ENCODE data around the gene TRIM8. TPM values are rescaled to one million over a fixed set of nuclear protein-coding genes. Genes with fewer than 3 reads are reported as not detected.
A peak's percentile ranks its signal among the peaks of the same experiment; 100 is the strongest.

TRIM8 gene
- total and polyA plus RNA-seq, 2 of the 8 experiments (the other 6 are each of a cell fraction or from before 2014, with no cell fraction given) = 24.9 to 38.8 TPM

DNA sequence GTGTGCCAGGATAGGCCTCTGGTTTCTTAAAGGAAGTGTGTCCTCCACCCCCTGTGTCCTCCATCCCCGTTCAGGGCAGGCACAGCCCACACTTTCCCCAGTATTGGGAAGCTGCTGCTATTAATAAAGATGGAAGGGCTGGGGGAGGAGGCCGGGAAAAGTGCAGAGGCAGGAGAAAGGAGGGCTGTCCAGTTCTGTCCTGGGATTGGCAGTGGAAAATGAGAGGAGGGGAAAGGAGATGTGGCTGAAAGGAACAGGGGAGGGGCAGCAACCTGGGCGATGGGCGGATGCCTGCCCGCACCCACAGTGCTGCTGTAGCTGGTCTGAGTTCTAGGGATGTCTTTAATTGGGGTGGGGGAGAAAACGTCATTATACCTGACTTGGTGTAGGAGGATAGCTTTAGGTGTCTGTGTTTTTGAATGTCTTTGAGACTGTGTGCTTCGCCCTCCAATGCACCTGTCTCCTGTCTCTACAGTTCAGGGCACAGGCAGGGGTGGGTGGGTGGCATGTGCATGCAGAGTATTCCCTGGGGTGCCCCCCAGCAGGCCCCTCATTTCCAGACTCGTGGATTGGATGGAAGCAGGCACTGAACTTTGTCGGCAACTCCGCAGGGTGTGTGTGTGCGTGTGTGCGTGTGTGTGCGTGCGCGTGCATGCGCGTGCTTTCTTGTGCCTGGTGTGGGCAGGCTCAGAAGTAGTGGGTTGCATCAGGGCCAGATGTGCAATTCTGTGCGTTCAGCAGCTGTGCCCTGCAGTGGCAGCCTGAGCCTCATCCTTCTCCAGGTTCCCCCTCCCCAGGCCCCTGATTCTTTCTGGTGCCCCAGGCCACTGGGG lies 2.5 kb downstream of the TRIM8 start:
- H3K14ac ChIP-seq (ENCODE audit: insufficient read length) = no peak overlapping the region
- peaks cover 30% of the 10 kb centered on the region for H3K79me1 ChIP-seq (ENCODE audit: low read depth, low read length)
- peak overlapping the region; percentile 53; the same call in 1 of the 2 replicates for H2AK5ac ChIP-seq (ENCODE audit: low read depth, low read length)
- DNase-seq (ENCODE audit: low read depth in 1 of 2, low spot score in 2 of 2) (no peak), FAIRE-seq (no peak)
- peak overlapping the region; percentile 71; the same call in 1 of the 2 replicates for H3K18ac ChIP-seq (ENCODE audit: extremely low read depth, low read length)
- peak overlapping the region; percentile 75; the same call in 1 of the 2 replicates for H2BK5ac ChIP-seq (ENCODE audit: low read depth, low read length)
- peaks cover 28% of the 10 kb centered on the region; the same call in 1 of the 2 replicates for H3K23me2 ChIP-seq (ENCODE audit: low read depth, low read length)
- H3K27ac ChIP-seq (ENCODE audit: low read depth, low read length) = no peak overlapping the region
- no peaks in the 10 kb centered on the region for H3K9me3 ChIP-seq (ENCODE audit: insufficient read depth in 2 of 2, low read depth in 1 of 2, low read length in 1 of 2)
- H4K5ac ChIP-seq (ENCODE audit: insufficient read length, low read depth, low read length) = no peak overlapping the region
- H2BK120ac ChIP-seq (replicated peaks; ENCODE audit: low read depth, low read length) = no peak overlapping the region
- ChIA-PET CTCF (ENCODE audit: partially characterized antibody) (interaction anchor here (0.6 to 4.6 kb wide), 10 partner anchors 13 to 1581 kb away, joined by 3 to 33 read pairs (median 4); no protein-coding TSS in a partner anchor), POLR2A (ENCODE audit: partially characterized antibody) (interaction anchor here (0.7 to 4.1 kb wide), 9 partner anchors 14 to 528 kb away, joined by 3 to 34 read pairs (median 10); partner anchors contain the start of genes ARL3 and SFXN2)
- H3K4me3 ChIP-seq (ENCODE audit: extremely low read depth in 1 of 4, insufficient read depth in 2 of 4, low read depth in 3 of 4, low read length in 4 of 4) = peak overlapping the region; percentile 36 to 92 (median 84); a peak in 5 of 8 replicates
- WGBS, 2 experiments (ENCODE audit: extremely low coverage in 1 of 2, insufficient coverage in 1 of 2, insufficient read length in 1 of 2, insufficient replicate concordance in 2 of 2, low coverage in 1 of 2, low lambda C conversion rate in 2 of 2, missing lambda C conversion rate in 1 of 2) = 82% methylated on average over 18 of the region's 18 CpGs; no CpG with 5 or more reads in 1 of the 2 experiments
- H3K4me1 ChIP-seq (replicated peaks in 1 of 4; ENCODE audit: control insufficient read depth in 3 of 4, insufficient read depth in 4 of 4, low read length in 3 of 4) = peaks cover 6 to 53% (median 44%) of the 10 kb centered on the region in 4 experiments
- no peak overlapping the region for H3K4ac ChIP-seq (replicated peaks; ENCODE audit: insufficient read length, low read depth, low read length)
- TF ChIP-seq SAP30 (IDR thresholded peaks at IDR 0.05; ENCODE audit: insufficient read depth, insufficient replicate concordance, low read length) (no peak), ZNF274 (IDR thresholded peaks at IDR 0.05; ENCODE audit: borderline replicate concordance, extremely low read depth, low read length) (no peak), BCL11A (IDR thresholded peaks at IDR 0.05; ENCODE audit: low read depth in 2 of 2, low read length in 2 of 2) (no peak)
- no peak overlapping the region for H3K23ac ChIP-seq (ENCODE audit: insufficient read length)
- no peak overlapping the region for H4K8ac ChIP-seq (ENCODE audit: extremely low read depth, insufficient read depth, low read length)
- H3K9ac ChIP-seq (replicated peaks in 1 of 4; ENCODE audit: extremely low read depth in 1 of 4, low read depth in 3 of 4, low read length in 3 of 4) = 0 out of 7 replicates have a peak overlapping the region, but pooled peaks of 1 of the 4 experiments have one; percentile 22
- H3K56ac ChIP-seq (replicated peaks; ENCODE audit: insufficient read length, low read depth, low read length) = no peak overlapping the region
- no peaks in the 10 kb centered on the region for H3K27me3 ChIP-seq (replicated peaks in 1 of 4; ENCODE audit: control insufficient read depth in 3 of 4, extremely low read depth in 1 of 4, insufficient read depth in 3 of 4, low read length in 3 of 4)
- peak overlapping the region; percentile 70 to 96 for H3K4me2 ChIP-seq (ENCODE audit: insufficient read depth in 1 of 2, low read depth in 2 of 2, low read length in 2 of 2)
- peak overlapping the region; percentile 94; the same call in 1 of the 2 replicates for H2BK12ac ChIP-seq (ENCODE audit: low read depth, low read length)
- H4K20me1 ChIP-seq (replicated peaks in 1 of 2; ENCODE audit: control insufficient read depth in 1 of 2, insufficient read depth in 2 of 2, low read length in 2 of 2) = peaks cover 20 to 24% of the 10 kb centered on the region in 2 experiments
- H3K79me2 ChIP-seq (ENCODE audit: control insufficient read depth in 1 of 2, insufficient read depth in 2 of 2, low read length in 2 of 2) = peaks cover 0 to 68% of the 10 kb centered on the region in 2 experiments; a peak in 2 of 4 replicates
- no peaks in the 10 kb centered on the region; a peak in 1 of 8 replicates for H3K36me3 ChIP-seq (ENCODE audit: control insufficient read depth in 2 of 4, insufficient read depth in 4 of 4, low read length in 3 of 4)
- no peak overlapping the region for H2BK20ac ChIP-seq (ENCODE audit: low read length)
- H2BK15ac ChIP-seq (ENCODE audit: low read length) = 0 out of 2 replicates have a peak overlapping the region, but pooled peaks have one; percentile 46
- no peak overlapping the region for H4K91ac ChIP-seq (replicated peaks; ENCODE audit: insufficient read length, low read length)
- H2AFZ ChIP-seq (ENCODE audit: low read length) = no peak overlapping the region
